Activated CD8-positive, alpha-beta memory T cell treated with anti-CD3 and anti-CD28 coated beads, Interleukin-2, amount 50 U/mL, for 48 hours (primary cell): ENCODE results near the gene RNF151.
"Not testable (repeated sequence)": the region's sequence is repeated elsewhere in the genome, so short reads cannot be mapped to it uniquely, and the experiment has no call there.

ENCODE experiments used
- DNase-seq: peaks from one replicate; pipeline ENCODE4 v3.0.0-alpha.2; 2020

RNF151 gene

DNA sequence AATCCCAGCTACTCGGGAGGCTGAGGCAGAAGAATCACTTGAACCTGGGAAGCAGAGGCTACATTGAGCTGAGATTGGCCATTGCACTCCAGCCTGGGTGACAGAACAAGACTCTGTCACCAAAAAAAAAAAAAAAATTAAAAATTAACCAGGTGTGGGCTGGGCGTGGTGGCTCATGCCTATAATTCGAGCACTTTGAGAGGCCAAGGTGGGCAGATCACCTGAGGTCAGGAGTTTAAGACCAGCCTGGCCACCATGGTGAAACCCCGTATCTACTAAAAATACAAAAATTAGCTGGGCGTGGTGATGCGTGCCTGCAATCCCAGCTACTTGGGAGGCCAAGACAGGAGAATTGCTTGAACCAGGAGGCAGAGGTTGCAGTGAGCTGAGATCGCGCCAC, 26.8 kb upstream of the RNF151 start:
- DNase-seq, result not testable (repeated sequence)

DNA sequence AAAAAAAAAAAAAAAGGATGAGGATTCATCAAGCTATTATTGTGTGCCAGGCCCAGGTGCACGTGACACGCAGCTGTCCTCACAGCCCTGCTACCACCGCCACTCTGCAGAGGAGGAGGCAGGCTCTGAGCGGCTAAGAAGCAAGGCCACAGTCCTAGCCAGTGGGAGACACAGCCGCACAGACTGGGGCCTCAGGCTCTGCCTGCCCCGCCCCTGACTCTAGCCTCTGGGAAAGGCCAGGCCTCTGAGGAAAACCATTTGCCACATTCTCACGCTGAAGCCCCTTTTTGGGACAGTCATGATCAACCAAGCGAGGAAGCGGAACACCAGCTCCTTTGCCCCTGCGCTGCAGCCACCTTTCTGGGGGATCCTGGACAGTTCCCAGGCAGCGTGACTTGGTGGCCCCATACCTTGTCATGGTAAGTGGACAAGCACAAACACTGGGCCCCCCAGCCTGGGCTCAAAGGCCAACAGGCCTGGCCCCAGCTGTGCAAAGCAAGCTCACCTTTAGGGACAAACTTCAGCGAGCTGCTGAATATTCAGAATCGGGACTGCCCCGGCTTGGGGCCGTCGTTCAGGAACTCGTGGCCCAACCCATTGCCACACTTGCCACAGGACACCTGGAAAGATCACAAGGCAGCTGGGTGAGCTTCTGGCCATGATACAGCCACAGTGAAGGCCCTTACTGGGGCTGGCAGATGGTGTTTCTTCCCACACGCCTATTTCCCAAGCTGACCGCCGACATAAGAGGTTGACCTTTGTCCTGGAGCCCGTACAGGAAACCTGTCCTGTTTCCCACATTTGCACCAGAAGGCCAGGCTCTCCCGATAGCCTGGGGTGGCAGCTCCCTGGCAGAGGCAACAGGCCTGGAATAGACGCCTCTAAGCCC, 26.1 kb upstream of the RNF151 start:
- DNase-seq, result no peak

DNA sequence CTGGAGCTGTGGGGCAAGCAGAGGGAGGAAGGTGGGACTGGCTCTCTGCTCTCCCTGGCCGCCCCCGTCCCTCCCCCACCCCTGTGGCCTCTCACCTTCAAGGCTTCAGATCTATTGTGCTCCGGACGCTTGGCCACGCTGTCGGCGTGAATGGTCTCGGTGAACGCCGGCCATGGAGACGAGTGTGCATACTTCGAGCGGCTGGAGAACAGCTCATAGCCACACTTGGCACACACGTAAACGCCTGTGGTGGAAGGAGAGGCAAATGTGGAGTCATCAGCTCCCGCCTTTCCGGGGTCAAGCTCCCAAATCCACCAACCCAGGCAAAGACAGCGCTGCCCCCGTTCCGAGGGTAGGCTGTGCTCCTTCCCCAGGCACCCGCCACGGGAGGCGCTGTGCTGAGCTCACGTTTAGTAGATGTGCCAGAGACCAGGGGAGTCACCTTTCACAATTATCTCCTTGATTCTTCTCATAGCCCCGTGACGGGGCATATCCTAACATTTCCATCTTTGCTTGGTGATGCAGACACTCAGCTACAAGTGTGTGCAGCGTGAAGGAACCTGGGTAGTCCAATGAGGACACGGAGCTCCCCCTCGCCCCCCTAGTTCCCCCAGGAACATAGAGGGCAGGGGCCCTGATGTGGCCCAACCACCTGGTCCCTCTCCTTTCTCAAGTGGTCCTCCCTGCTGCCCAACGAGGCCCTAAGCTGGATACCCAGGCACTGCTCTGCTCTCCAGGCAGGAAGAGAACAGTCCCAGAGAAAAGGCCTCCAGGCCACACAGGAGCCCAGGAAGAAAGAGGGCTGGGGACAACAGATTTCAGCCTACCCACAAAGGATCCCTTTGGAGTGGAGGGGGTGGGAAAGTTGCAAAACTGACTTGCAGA, 25.3 kb upstream of the RNF151 start:
- no peak for DNase-seq

DNA sequence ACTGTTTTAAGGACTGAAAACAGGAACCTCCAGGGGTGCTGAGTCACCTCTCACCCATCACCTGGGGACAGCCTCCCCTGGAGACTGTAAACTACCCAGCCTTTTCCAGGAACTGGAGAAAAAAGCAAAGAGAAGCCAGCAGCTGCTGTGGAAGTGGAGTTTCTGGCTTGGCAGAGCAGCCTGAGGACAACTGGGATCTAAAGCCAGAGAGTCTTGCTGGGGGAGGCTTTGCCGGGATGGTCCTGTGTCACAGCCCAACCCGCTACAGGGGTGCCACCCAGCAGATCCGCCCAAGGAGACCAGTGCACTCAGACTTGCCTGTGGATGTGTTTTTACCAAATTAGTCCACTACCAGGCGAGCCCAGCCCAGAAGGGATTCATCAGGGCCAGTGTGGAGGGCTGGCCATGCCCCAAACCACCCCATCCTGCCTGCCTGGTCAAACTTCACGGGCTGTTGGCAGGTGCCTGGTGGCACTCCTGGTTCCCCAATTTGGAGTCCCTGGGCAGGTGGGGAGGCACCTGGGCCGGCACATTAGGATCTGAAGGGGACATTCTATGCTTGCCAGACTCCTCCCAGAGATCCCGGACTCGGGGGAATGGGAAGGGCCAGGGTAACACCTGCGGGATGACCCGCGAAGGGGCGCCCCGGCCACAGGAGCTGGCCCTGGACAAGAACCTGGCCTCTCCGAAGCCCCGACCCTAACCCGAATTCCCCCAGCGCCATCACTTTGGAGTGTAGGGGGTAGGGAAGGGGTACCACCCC, 24.4 kb upstream of the RNF151 start:
- no peak for DNase-seq

DNA sequence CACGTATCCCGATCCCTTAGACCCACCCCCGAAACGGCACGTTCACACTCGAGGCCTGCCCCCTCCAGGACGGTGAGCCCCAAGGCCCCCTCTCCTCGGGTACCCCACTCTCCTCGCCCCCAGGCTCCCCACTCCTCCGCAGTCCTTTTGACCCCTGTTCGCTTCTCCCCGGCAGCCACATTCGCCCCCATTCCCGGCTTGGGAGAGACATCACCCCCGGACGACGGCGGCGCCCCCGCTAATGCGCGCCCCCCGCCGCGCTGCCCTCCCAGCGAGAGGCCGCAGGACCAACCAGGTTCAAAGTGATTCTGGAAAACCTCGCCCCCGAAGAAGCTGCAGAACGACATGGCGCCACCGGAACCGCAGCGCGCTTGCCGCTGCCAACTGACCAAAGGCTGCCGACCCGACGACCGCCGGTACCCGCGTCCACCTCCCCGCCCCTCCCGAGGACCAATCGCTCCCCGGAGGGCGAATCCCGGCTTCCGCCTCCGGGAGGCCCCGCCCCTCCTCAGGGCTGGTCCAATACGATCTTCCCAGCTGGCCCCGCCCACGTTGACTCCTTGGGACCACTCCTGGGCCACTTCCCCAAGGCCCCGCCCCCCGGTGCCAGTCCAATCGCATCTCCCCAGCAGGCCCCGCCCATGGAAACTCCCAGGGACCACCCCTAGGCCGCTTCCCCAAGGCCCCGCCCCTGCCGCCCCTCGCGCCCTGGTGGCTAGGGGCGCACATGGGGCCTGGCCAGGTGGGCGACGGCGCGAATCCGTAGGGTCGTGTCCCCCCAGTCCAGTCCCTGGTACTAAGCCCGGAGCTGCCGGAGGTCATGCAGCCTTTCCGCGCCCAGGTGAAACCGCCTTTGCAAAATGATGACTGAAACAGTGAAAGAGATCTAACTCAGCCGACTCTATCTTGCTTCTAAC, 23.6 kb upstream of the RNF151 start, which contains the start of gene MSRB1:
TSS of gene MSRB1 (minus strand) at position 390 of the 917 bp plus-strand sequence. CDS start at position 347, 43 bp downstream.
- DNase-seq, result peak; percentile 99

DNA sequence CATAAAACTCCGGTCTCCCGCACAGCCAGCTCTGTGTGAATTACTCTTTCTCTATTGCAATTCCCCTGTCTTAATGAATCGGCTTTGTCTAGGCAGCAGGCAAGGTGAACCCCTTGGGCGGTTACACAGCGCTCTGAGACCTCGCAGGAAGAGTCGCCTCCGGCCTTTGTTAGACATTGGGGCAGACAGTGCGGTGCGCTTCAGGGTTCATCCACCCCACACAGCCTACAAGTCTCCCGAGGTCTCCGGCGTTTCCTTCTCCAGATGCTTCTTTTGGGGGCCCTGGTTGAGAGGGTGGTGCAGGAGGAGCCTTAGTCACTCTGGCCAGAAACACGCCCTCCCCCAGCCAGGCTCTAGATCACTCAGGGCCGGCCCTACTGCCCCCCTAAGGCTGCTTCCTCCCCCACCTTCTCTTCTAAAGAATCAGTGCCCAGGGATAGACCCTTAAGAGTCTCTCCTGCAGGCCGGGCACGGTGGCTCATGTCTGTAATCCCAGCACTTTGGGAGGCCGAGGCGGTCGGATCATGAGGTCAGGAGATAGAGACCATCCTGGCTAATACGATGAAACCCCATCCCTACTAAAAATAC, 21.9 kb upstream of the RNF151 start:
- no peak for DNase-seq

DNA sequence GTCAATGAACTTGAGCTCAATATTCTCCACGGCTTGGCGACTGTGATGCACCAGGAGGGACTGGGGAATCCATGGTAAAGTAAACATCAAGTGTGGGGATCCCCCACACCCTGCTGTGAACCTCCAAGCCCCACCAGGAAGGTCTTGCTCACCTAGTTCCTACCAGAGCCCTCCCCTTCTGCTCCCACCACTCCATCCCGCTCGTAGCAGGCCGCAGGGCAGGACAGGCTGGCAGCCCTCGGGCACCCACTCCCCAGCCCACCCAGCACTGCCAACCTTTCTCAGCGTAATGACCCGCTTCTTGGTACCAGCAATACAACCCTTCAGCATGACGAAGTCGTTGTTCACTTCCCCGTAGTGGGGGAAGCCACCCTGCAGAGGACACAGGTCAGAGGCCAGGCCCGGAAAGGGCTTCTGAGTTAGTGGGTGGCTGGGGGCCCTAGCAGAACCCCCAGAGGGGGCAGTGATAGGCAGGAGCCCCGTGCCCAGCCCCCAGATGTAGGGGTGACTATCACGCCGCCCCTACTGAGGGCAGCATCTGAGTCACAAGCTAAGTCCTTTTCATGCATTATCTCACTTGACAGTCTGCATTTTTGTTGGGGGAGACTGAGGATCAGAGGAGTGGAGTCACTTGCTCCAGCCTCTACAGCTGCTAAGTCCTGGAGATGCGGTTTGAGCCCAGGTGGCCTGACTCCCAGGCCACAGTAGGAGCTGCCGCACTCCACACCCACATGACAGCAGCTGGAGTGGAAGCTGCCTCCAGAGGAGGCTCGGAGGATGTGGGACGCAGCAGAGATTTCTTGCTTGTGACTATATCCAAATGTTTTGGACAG, 20.9 kb upstream of the RNF151 start:
- no peak for DNase-seq

DNA sequence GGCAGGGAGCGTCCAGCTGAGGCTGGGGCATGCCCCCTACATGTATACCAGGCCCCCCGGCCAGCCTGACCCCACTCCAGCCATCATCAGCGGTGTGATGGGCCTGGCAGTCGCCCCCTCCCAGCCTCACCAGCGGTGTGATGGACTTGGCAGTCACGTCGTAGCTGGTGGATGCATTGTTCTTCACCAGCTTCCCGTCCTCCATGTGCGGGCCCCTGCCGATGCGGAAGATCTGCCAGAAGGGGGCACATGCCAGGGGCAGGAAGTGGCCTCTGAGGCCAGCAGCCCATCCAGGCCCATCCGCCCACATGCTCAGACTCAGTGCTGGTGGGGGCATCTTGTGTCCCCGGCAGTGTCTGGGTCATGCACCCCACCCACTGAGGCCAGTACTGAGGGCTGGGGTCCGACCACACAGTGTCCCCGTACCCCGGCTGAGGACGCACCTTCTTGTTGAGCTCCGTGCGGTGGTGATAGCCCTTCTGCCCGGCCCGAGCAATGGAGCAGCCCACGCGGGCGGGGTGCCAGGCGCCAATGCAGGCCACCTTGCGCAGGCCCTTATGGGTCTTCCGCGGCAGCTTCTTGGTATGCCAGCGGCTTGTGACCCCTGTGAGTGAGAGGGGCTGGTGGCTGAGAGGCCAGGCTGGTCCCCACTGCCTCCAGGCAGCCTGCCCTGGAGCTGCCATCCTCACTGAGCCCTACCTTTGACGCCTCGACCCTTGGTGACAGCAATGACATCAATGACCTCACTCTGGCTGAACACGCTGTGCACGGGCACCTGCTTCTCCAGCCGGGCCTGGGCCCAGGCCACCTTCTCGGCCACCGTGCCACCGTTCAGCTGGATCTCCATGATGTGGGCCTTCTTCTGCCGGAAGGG, 19.9 kb upstream of the RNF151 start:
- no peak for DNase-seq

DNA sequence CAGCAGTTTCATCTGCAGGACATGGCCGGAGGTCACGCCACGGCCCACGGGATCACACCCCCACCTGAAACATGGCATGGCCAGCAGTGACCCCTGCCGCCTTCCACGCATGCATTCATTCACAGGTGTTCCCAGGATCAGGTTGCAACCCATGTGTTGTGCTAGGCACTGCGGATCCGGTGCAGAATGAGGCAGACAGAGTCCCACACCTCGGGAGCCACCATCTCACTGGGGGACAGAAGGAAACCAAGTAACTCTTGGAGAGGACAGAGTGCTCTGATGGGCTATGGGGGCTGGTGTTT, 19.3 kb upstream of the RNF151 start:
- no peak for DNase-seq

DNA sequence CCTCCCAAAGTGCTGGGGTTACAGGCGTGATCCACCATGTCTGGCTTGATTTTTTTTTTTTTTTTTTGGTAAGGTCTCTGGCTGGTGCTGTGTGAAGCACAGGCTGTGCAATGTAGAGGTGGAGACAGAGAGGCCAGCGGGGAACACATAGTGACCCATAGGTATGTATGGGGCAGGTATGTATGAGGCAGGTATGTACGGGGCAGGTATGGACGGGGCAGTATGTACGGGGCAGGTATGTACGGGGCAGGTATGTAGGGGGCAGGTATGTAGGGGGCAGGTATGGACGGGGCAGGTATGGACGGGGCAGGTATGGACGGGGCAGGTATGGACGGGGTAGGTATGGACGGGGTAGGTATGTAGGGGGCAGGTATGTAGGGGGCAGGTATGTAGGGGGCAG, 17.1 kb upstream of the RNF151 start:
- DNase-seq, result no peak

DNA sequence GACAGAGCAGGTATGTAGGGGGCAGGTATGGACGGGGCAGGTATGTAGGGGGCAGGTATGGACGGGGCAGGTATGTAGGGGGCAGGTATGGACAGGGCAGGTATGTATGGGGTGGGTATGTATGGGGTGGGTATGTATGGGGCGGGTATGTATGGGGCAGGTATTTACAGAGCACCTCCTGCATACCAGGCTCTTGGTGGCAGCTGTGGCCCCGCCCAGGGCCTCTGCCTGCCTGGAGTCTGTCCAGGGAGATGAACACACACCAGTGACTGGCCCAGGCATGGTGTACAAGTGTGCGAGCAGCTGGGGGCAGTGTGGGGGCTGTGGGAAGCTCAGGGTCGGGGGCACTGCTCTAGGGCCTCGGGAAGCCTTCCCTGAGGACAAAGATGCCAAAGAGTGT, 16.6 kb upstream of the RNF151 start:
- no peak for DNase-seq

DNA sequence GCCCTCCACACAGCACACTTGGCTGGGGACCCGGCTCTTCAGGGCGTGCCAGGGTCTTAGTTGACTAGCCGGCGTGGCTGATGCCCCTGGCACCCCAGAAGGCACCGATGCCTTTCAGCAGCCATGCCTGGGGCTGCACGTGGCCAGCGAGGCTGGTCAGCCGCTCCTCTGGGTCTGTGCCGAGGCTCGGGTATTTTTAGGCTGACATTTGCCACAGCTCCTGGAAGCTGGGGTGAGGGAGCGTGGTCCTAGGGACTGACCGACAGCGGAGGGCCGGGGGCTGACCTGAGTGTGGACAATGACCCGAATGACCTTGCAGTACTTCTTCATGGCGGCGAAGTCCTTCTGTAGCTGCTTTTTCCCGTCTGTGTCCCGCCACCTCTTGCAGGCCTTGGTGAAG, 16.1 kb upstream of the RNF151 start:
- DNase-seq, result no peak

DNA sequence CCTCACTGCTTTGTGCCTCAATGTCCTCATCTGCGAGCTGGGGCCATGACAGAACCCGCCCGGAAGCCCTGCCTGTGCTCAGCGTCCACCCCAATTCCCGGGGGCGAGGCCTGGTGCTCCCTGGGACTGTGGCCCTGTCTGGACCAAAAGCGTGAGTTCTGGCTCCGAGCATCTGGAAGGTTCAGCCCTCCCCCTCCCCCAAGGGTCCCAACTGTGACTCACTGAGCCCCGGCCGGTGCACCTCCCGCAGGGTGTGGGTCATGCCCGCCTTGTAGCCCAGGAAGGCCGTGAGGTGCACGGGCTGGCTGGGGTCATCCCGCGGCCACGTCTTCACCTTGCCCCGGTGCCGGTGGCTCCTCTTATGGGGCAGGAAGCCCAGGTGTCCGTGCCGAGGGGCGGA, 12.9 kb upstream of the RNF151 start:
- DNase-seq, result no peak

DNA sequence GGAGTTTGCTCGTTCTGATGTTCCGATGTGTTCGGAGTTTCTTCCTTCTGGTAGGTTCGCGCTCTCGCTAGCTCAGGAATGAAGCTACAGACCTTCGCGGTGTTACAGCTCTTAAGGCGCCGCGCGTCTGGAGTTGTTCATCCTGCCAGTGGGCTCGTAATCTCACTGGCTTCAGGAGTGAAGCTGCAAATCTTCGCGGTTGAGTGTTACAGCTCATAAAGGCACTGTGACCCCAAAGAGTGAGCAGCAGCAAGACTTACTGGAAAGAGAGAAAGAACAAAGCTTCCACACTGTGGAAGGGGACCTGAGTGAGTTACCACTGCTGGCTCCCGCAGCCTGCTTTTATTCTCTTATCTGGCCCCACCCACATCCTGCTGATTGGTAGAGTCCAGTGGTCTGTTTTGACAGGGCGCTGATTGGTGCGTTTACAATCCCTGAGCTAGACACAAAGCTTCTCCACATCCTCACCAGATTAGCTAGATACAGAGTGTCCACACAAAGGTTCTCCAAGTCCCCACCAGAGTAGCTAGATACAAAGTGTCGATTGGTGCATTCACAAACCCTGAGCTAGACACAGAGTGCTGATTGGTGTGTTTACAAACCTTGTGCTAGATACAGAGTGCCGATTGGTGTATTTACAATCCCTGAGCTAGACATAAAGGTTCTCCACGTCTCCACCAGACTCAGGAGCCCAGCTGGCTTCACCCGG, 9.1 kb upstream of the RNF151 start:
- not testable (repeated sequence) for DNase-seq

DNA sequence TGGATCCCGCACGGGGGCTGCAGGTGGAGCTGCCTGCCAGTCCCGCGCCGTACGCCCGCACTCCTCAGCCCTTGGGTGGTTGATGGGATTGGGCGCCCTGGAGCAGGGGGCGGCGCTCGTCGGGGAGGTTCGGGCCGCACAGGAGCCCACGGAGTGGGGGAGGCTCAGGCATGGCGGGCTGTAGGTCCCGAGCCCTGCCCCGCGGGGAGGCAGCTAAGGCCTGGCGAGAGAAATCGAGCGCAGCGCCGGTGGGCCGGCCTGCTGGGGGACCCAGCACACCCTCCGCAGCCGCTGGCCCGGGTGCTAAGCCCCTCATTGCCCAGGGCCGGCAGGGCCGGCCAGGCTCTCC, 8.5 kb upstream of the RNF151 start:
- DNase-seq, result not testable (repeated sequence)

DNA sequence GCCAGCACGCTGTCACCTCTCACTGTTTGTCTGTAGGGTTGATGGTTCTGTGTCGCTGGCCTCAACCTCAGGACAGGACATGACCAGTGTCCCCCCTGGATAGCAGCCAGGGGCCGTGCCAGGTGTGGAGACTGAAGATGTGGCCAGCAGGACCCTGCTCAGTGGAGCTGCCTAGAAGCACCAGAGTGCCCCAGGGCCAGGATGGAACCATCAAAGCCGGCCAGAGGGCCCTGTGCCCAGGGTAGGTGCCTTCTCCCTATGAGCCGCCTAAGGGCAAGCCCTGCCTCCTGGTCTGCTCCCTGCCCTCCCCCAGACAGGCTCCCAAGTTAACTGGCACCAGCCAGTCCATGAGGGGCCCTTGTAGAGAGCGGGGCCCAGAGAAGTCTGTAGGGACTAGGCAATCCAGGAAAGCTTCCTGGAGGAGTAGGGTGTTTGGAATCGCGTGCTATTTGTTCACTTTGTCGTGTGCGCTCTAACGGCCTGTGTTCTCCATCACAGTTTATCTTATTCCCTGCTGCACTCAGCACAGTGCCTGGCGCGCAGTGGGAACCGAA, 7.9 kb upstream of the RNF151 start:
- no peak for DNase-seq

DNA sequence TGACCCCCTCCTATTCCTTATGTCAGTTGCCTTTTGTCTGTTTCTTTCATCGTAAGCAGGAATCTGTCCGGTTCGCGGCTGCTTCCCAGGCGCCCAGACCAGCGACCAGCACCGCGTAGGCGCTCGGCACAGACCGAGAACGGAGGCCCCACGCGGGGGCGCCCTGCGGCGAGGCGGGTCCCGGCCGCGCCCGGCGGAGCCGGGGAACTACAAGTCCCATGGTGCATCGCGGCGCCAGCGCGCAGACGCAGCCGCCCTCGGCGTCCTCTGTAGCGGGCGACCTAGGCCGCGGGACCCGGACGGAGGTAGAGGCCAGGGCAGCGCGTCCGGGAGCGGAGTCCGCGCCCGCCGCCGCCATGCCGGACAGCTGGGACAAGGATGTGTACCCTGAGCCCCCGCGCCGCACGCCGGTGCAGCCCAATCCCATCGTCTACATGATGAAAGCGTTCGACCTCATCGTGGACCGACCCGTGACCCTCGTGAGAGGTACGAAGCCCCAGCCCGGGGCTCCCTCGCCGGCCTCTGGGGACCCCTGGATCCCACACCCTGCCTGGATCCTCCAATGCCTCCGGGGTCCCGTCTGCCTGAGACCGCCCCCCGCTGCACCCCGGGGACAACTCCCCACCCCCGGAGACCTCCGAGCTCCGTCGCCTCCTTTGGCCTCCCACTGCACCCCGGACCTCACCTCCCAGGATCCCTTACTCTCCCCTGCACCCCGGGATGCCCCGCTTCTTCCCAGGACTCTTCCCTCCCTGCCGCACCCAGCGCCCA, 7.2 kb upstream of the RNF151 start, which contains the start of gene NDUFB10:
TSS of gene NDUFB10 (plus strand) at position 270 of the 771 bp plus-strand sequence. CDS start at position 357, 87 bp downstream.
- peak; percentile 98 for DNase-seq
